GM12891 (cell line): ENCODE results near the gene TCF7.

Experiments
- POLR2A ChIP-seq: IDR thresholded peaks from 2 replicates; pipeline ENCODE4 v1.6.1; 2011; ENCODE audit warnings: low read depth, low read length, control low read depth
- POLR2AphosphoS5 ChIP-seq: IDR thresholded peaks from 2 replicates; pipeline ENCODE4 v1.6.1; 2011; ENCODE audit warnings: low read depth, low read length, control low read depth

GRCh38 chr5:134082264-134082992 lies 32.1 kb upstream of the TCF7 start:
- TF ChIP-seq POLR2AphosphoS5 = no peak
- TF ChIP-seq POLR2A = no peak
